ENCODE results near the gene APOH.

DNA sequence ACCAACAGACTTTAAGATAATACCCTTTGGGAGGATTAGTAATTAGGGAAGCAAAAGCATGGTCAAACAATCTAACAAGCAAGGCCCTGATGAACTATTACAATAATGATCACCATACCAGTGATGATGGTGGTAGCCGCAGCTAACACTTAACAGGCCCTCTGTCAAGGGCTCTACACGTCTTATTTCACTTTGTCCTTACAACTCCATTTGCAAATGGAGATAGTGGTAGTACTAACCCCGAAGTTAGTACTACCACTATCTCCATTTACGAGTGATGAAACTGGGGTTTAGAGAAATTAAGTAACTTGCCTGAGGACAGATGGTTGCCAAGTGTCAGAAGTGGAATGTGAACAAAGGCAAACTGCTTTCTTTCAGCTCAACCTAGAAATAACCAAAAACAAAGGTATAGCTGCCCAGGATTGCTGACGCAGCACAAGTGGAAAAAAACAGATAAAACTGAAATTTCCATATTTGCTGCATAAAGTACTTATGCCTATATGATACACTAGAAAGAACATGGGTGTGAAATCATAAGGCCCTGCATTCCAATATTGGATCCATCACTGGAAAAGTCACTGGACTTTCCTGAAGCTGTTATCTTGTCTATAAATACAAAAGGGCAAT is 61.9 kb downstream of the APOH start:
- TF ChIP-seq, protein P1, sequence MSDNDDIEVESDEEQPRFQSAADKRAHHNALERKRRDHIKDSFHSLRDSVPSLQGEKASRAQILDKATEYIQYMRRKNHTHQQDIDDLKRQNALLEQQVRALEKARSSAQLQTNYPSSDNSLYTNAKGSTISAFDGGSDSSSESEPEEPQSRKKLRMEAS (CRISPR knock-in tag; IDR thresholded peaks at IDR 0.05), result no peak
- TF ChIP-seq, protein P2, sequence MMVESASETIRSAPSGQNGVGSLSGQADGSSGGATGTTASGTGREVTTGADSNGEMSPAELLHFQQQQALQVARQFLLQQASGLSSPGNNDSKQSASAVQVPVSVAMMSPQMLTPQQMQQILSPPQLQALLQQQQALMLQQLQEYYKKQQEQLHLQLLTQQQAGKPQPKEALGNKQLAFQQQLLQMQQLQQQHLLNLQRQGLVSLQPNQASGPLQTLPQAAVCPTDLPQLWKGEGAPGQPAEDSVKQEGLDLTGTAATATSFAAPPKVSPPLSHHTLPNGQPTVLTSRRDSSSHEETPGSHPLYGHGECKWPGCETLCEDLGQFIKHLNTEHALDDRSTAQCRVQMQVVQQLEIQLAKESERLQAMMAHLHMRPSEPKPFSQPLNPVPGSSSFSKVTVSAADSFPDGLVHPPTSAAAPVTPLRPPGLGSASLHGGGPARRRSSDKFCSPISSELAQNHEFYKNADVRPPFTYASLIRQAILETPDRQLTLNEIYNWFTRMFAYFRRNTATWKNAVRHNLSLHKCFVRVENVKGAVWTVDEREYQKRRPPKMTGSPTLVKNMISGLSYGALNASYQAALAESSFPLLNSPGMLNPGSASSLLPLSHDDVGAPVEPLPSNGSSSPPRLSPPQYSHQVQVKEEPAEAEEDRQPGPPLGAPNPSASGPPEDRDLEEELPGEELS (CRISPR knock-in tag; IDR thresholded peaks at IDR 0.05; ENCODE audit: borderline replicate concordance), result no peak
- TF ChIP-seq NFXL1 (CRISPR knock-in tag; IDR thresholded peaks at IDR 0.05), result no peak
- no peak for TF ChIP-seq ETV5 (CRISPR knock-in tag; IDR thresholded peaks at IDR 0.05; ENCODE audit: low read depth)
- TF ChIP-seq EGR1 (conservative IDR thresholded peaks at IDR 0.05), result no peak
- no peak for TF ChIP-seq EP300 (IDR thresholded peaks at IDR 0.05; ENCODE audit: low read length)
- TF ChIP-seq NR2C1 (IDR thresholded peaks at IDR 0.05), result no peak
- no peak for TF ChIP-seq NR2C1 (tag; IDR thresholded peaks at IDR 0.05)
- TF ChIP-seq ZNF431 (CRISPR knock-in tag; IDR thresholded peaks at IDR 0.05), result no peak

Measured in K562 (cell line).